Lower lobe of right lung (tissue), 2 donors: ENCODE results near the gene SMOC1. TPM values are rescaled to one million over a fixed set of nuclear protein-coding genes. Genes with fewer than 3 reads are reported as not detected.

Experiments
- ATAC-seq, 2 donors: fragments of 200-7000 bp; cut with Tn5 transposase; one replicate each; pipeline ENCODE4 v1.9.1; 2020 to 2022; ENCODE audit warnings: mild to moderate bottlenecking in 2 of 2, moderate library complexity in 2 of 2
- DNase-seq: peaks from one replicate; pipeline ENCODE4 v3.0.0-alpha.2; 2020
- H3K27ac ChIP-seq: fragments of 200-600 bp; one replicate; pipeline ENCODE4 v1.8.0; 2022
- H3K27me3 ChIP-seq: fragments of 200-600 bp; one replicate; pipeline ENCODE4 v1.8.0; 2022; ENCODE audit warnings: low read depth
- H3K36me3 ChIP-seq: fragments of 200-600 bp; one replicate; pipeline ENCODE4 v1.8.0; 2022; ENCODE audit warnings: mild to moderate bottlenecking
- H3K4me1 ChIP-seq: fragments of 200-600 bp; one replicate; pipeline ENCODE4 v1.8.0; 2022
- H3K4me3 ChIP-seq: fragments of 200-600 bp; one replicate; pipeline ENCODE4 v1.8.0; 2022; ENCODE audit warnings: mild to moderate bottlenecking
- H3K9me3 ChIP-seq: fragments of 200-600 bp; one replicate; pipeline ENCODE4 v1.8.0; 2022
- CTCF ChIP-seq: fragments of 200-600 bp; IDR thresholded peaks from one replicate; pipeline ENCODE4 v1.8.0; 2022; ENCODE audit warnings: antibody characterized with exemption, mild to moderate bottlenecking
- intact Hi-C: fragments of 100-400 bp; cut with DNase I; formaldehyde crosslinking; loops from one replicate; pipeline ENCODE4 v1.11.0; 2022
- total RNA-seq: library from RNA; stranded (reverse); fragmentation: NEBNext Ultra II Directional; extraction: Animal tissue kit (Norgen Biotek cat#: 25700); gene quantifications from one replicate; pipeline ENCODE4 v1.2.1, GENCODE V29; 2021
- donor health status: DM: no; HTN: yes; CAD: no; lungs with severe emphysema.

Gene SMOC1
- total RNA-seq, 1 donor from 2014 or later, result 1.1 TPM

- ATAC-seq, result no peak
These were observed 74.2 kb downstream of the SMOC1 start for GRCh38 chr14:69953266-69953915.

DNA sequence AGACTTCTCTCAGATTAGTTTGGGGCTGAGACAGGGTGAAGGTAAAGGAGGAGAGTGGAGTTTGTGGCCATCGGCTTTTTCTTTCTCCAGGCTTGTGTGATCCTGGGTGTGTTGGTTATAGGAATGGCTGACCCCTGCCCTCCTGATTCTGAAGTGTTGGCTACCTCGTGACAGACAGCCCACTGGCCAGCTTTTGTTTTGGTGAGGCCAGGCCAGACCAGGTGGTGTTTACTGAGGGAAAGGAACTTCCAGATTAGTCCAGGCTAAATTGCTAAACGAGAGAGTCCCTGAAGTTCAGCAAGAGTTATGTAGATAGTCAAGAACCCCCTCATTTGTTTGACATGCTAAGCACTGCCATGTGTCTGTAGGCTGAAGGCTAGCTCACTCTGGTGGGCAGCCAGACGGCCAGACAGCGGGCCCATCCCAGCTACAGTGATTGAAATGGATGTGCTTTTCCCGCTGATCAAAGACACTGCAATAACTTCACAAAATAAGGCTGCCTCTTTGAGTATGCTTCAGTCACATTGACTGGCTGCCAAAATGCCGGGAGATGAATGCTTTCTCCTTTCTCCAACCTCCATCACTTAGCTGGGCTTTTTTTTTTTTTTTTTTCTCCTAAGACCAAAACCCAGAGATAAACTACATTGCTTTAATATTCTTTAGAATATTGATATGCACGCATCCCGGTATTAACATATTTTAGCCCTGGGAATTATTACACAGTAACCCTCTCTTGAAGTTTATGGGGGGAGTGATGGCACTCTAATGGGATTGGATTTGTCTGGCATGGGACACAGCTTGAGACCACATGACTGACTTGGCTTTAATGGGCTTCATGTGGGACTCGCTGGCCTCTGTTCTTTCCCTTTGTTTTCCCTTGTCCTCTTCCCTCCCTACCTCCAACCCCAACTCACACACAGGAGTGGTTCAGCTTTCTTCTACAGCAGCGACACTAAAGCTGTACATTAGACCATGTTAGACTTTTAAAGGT, 76.9 kb downstream of the SMOC1 start:
- H3K27ac ChIP-seq, result no peak overlapping the region
- peaks cover 9% of the 10 kb centered on the region for H3K27me3 ChIP-seq
- H3K9me3 ChIP-seq, result no peaks in the 10 kb centered on the region
- DNase-seq, result no peak
- H3K4me3 ChIP-seq, result no peak overlapping the region
- intact Hi-C loops, result no loop called here
- H3K4me1 ChIP-seq, result no peaks in the 10 kb centered on the region
- no peak for TF ChIP-seq CTCF
- ATAC-seq, result no peak
- H3K36me3 ChIP-seq, result no peaks in the 10 kb centered on the region

More at GRCh38 chr14:69953266-69953915, 74.2 kb downstream of the SMOC1 start:
- Histone ChIP-seq H3K27ac (no peak overlapping the region), H3K9me3 (no peaks in the 10 kb centered on the region), H3K4me3 (no peak overlapping the region), H3K36me3 (no peaks in the 10 kb centered on the region), H3K27me3 (peaks cover 9% of the 10 kb centered on the region), H3K4me1 (no peaks in the 10 kb centered on the region)
- no peak for DNase-seq
- TF ChIP-seq CTCF, result no peak
- intact Hi-C loops, result no loop called here

GRCh38 chr14:69956970-69957369, 77.8 kb downstream of the SMOC1 start:
- H3K4me1 ChIP-seq, result no peaks in the 10 kb centered on the region
- no peak for TF ChIP-seq CTCF
- peaks cover 9% of the 10 kb centered on the region for H3K27me3 ChIP-seq
- H3K9me3 ChIP-seq, result no peaks in the 10 kb centered on the region
- intact Hi-C loops, result no loop called here
- H3K36me3 ChIP-seq, result no peaks in the 10 kb centered on the region
- DNase-seq (no peak), ATAC-seq (no peak)
- no peak overlapping the region for H3K4me3 ChIP-seq
- H3K27ac ChIP-seq, result no peak overlapping the region

- H3K27me3 ChIP-seq, result peaks cover 9% of the 10 kb centered on the region
- no peaks in the 10 kb centered on the region for H3K36me3 ChIP-seq
- H3K9me3 ChIP-seq, result no peaks in the 10 kb centered on the region
- TF ChIP-seq CTCF, result no peak
- no peak overlapping the region for H3K4me3 ChIP-seq
- H3K27ac ChIP-seq, result no peak overlapping the region
- intact Hi-C loops, result no loop called here
- no peak for DNase-seq
- no peaks in the 10 kb centered on the region for H3K4me1 ChIP-seq
- ATAC-seq, result no peak
These were observed 78.8 kb downstream of the SMOC1 start for GRCh38 chr14:69957986-69958385.

DNA sequence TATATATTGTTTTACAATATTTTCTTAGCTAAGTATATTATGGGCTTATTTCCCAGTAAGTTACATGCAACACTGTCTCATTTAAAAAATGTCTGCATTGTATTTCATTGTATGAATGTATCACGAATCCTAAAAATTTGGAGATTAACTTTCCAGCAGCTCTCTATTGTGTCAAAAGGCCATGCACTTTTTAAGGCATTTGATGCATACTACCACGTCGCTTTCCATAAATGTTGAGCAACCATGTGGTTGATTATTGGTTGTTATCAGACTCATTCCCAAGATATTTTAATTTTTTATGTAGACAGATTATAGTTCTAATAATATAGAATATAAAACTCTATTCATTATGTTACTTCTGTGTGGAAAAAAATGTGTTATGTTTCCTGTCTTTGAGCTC, 79.9 kb downstream of the SMOC1 start:
- Histone ChIP-seq H3K27ac (no peak overlapping the region), H3K9me3 (no peaks in the 10 kb centered on the region), H3K4me1 (no peaks in the 10 kb centered on the region), H3K4me3 (no peak overlapping the region), H3K27me3 (peaks cover 9% of the 10 kb centered on the region), H3K36me3 (no peaks in the 10 kb centered on the region)
- no peak for TF ChIP-seq CTCF
- ATAC-seq (no peak), DNase-seq (no peak)
- intact Hi-C loops, result no loop called here
